Measurements from ENCODE around the gene SLC22A3.

Gene SLC22A3

DNA sequence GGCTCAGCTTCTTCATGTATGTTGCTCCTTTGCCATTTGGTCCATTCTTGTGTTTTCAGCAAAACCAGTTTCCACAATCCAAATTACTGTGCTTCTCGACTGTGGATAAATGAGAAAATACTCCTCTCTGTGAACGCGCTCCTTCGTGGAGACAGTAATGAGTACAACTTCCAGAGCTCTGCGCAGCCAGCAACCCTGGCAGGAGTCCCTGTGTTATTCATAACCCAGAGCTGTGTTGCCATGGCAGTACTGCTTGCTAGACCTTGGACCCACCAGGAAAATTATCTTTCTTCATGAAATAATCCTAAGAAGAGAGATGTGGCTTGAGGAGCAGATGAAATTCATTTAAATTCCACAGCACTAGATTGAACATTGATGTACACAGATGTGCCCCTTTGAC lies 73.7 kb downstream of the SLC22A3 start:
- peak overlapping the region in 1 of 5 donors; percentile 6 for H3K4me3 ChIP-seq (ENCODE audit: low read depth in 1 of 5, low read length in 5 of 5)
- H3K9me3 ChIP-seq (ENCODE audit: control insufficient read depth in 5 of 5, low read length in 5 of 5), result no peaks in the 10 kb centered on the region
- H3K27me3 ChIP-seq (ENCODE audit: control insufficient read depth in 5 of 5, insufficient read depth in 4 of 5, low read length in 5 of 5), result no peaks in the 10 kb centered on the region
- peaks cover 0 to 2% (median 0%) of the 10 kb centered on the region in 5 donors for H3K36me3 ChIP-seq (ENCODE audit: control insufficient read depth in 5 of 5, insufficient read depth in 5 of 5, low read length in 5 of 5)
- no peak overlapping the region for H3K9ac ChIP-seq (ENCODE audit: low read length in 5 of 5)
- peaks cover 0 to 21% (median 10%) of the 10 kb centered on the region in 5 donors for H3K4me1 ChIP-seq (ENCODE audit: control insufficient read depth in 5 of 5, insufficient read depth in 5 of 5, low read length in 5 of 5)
- no peak overlapping the region for H3K27ac ChIP-seq (ENCODE audit: low read depth, low read length)

DNA sequence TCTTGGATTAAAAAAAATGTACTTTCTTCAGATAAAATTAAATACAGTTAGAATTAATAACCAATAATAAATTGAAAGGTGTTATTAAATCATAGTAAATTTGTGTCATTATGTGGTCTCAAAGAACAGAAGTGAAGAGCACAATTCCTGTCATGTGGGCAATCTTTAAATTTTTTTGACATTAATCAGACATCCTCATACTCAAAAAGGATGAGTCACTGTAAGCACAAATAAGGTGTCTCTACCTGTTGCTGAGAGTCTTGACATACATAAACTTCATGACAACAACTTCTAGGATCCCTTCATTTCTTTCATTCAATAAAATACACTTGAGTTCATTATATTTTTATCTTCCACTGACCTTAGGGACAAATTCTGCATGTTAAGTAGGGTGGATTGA lies 76.1 kb downstream of the SLC22A3 start:
- Histone ChIP-seq H3K4me1 (ENCODE audit: control insufficient read depth in 5 of 5, insufficient read depth in 5 of 5, low read length in 5 of 5) (peaks cover 3 to 43% (median 27%) of the 10 kb centered on the region in 5 donors), H3K27ac (ENCODE audit: low read depth, low read length) (no peak overlapping the region), H3K27me3 (ENCODE audit: control insufficient read depth in 5 of 5, insufficient read depth in 4 of 5, low read length in 5 of 5) (no peaks in the 10 kb centered on the region), H3K4me3 (ENCODE audit: low read depth in 1 of 5, low read length in 5 of 5) (no peak overlapping the region), H3K9me3 (ENCODE audit: control insufficient read depth in 5 of 5, low read length in 5 of 5) (no peaks in the 10 kb centered on the region), H3K9ac (ENCODE audit: low read length in 5 of 5) (no peak overlapping the region), H3K36me3 (ENCODE audit: control insufficient read depth in 5 of 5, insufficient read depth in 5 of 5, low read length in 5 of 5) (peaks cover 0 to 2% (median 0%) of the 10 kb centered on the region in 5 donors)

DNA sequence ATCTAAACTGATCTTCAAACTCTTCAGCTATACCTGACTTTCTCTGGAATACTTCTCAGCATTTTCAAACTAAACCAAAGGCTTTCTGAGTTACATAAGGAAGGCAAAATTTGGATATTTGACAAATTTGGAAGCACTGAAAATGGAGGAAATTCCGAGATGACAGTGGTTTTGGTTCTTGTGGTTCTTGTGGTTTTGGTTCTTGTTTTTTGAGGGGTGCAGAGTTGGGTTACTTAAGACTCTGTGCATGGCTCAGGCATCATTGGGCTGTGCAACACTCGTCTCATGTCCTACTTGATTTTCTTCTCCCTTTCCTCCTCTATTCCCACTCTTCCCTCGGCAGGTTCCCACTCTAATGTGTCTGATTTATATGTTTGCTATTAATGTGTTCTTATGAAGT lies 78.0 kb downstream of the SLC22A3 start:
- no peak overlapping the region for H3K4me3 ChIP-seq (ENCODE audit: low read depth in 1 of 5, low read length in 5 of 5)
- no peaks in the 10 kb centered on the region for H3K27me3 ChIP-seq (ENCODE audit: control insufficient read depth in 5 of 5, insufficient read depth in 4 of 5, low read length in 5 of 5)
- no peak overlapping the region for H3K27ac ChIP-seq (ENCODE audit: low read depth, low read length)
- no peaks in the 10 kb centered on the region for H3K9me3 ChIP-seq (ENCODE audit: control insufficient read depth in 5 of 5, low read length in 5 of 5)
- H3K36me3 ChIP-seq (ENCODE audit: control insufficient read depth in 5 of 5, insufficient read depth in 5 of 5, low read length in 5 of 5), result no peaks in the 10 kb centered on the region
- no peak overlapping the region for H3K9ac ChIP-seq (ENCODE audit: low read length in 5 of 5)
- peaks cover 3 to 55% (median 41%) of the 10 kb centered on the region in 5 donors for H3K4me1 ChIP-seq (ENCODE audit: control insufficient read depth in 5 of 5, insufficient read depth in 5 of 5, low read length in 5 of 5)

DNA sequence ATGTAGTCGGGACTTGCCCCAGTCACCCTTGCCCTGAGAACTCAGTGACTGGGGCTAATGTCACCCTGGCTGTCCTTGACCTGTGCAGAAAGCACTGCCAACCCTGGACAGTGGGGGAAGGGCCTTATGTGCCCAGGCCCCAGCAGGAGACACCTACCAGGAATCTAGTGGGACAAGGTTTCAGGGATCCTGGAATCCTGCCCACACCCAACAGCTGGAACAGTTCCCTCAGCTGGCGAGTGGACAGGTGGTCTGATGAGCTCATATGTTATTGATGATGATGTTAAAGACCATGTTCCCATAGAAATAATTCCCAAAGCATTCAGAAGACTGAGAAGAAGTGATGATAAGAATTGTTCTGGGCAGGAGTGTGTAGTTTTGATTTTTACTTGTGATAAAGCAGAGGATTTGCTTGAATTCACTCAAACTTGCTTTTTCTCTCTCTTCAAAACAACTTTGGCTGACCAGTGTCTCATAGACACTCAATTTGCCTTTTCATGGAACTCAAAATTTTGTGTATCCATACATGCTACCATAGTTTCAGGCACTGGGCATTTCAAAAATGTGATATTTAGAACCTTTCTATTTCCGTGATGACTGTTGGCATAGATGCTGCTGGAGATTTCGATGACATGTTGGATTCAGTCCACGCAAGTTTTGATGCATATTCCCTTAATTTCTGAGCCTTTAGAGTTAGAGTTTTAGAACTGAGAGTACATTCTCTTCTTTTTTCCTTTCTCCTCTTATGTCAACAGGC lies 79.3 kb downstream of the SLC22A3 start:
- Histone ChIP-seq H3K36me3 (ENCODE audit: control insufficient read depth in 5 of 5, insufficient read depth in 5 of 5, low read length in 5 of 5) (no peaks in the 10 kb centered on the region), H3K27me3 (ENCODE audit: control insufficient read depth in 5 of 5, insufficient read depth in 4 of 5, low read length in 5 of 5) (no peaks in the 10 kb centered on the region), H3K4me3 (ENCODE audit: low read depth in 1 of 5, low read length in 5 of 5) (peak overlapping the region in 1 of 5 donors; percentile 40), H3K4me1 (ENCODE audit: control insufficient read depth in 5 of 5, insufficient read depth in 5 of 5, low read length in 5 of 5) (peaks cover 3 to 49% (median 41%) of the 10 kb centered on the region in 5 donors), H3K9ac (ENCODE audit: low read length in 5 of 5) (no peak overlapping the region), H3K27ac (ENCODE audit: low read depth, low read length) (peak overlapping the region; percentile 21), H3K9me3 (ENCODE audit: control insufficient read depth in 5 of 5, low read length in 5 of 5) (no peaks in the 10 kb centered on the region)

DNA sequence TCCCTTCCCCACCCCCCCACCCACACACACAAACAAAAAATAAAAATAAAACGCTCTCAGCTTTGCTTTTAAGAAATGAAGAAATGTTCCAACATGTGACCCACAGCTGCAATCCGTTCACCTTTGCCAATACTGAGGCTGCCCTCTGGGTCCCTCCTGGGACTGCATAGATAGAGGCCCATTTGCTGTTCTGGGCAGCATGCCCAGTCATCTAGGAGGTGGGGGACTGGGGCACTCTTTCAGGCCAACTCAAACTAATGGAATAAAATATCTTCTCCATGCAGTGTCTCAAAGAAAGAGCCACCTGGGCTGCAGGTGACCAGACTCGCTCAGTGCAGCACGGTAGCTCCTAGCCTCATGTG lies 79.9 kb downstream of the SLC22A3 start:
- H3K27ac ChIP-seq (ENCODE audit: low read depth, low read length), result no peak overlapping the region
- no peaks in the 10 kb centered on the region for H3K27me3 ChIP-seq (ENCODE audit: control insufficient read depth in 5 of 5, insufficient read depth in 4 of 5, low read length in 5 of 5)
- peaks cover 3 to 49% (median 41%) of the 10 kb centered on the region in 5 donors for H3K4me1 ChIP-seq (ENCODE audit: control insufficient read depth in 5 of 5, insufficient read depth in 5 of 5, low read length in 5 of 5)
- no peak overlapping the region for H3K4me3 ChIP-seq (ENCODE audit: low read depth in 1 of 5, low read length in 5 of 5)
- H3K36me3 ChIP-seq (ENCODE audit: control insufficient read depth in 5 of 5, insufficient read depth in 5 of 5, low read length in 5 of 5), result no peaks in the 10 kb centered on the region
- no peaks in the 10 kb centered on the region for H3K9me3 ChIP-seq (ENCODE audit: control insufficient read depth in 5 of 5, low read length in 5 of 5)
- no peak overlapping the region for H3K9ac ChIP-seq (ENCODE audit: low read length in 5 of 5)

DNA sequence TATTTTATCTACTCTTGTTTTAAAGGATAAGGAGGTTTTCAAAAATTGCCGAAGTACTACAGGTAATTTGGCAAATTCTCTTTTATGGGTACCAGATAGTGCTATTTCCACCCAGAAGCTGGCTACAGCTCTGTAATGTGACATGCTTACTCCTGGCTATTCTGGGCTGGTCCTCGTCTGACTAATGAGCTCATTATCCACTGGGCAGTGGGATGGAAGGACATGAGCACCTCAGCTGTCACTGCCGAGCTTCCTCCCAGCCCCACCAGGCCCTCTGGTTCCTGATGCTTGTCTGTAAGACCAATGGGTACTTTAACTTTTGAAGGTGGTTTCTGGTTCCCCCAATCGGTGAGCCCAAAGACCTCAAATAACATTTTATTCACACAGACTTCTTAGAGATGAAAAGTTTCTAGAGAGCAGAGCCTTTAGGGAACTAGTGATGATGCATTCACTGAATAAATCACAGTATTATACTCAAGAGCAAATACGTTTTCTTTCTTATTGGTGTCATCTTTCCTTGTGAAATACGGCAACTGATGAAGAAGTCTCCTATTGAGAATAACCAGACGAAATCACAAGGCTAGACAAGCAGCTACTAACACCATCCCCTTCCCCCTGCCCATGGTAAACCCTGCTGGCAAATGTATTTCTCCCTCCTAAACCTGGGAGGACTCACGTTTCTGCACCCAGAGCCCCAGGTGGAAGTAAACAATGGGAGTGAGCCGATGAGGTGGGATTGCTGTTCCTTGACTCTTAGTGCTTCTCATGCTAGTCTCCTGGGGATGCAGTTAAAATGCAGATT lies 80.8 kb downstream of the SLC22A3 start:
- Histone ChIP-seq H3K27ac (ENCODE audit: low read depth, low read length) (no peak overlapping the region), H3K27me3 (ENCODE audit: control insufficient read depth in 5 of 5, insufficient read depth in 4 of 5, low read length in 5 of 5) (no peaks in the 10 kb centered on the region), H3K9me3 (ENCODE audit: control insufficient read depth in 5 of 5, low read length in 5 of 5) (no peaks in the 10 kb centered on the region)

DNA sequence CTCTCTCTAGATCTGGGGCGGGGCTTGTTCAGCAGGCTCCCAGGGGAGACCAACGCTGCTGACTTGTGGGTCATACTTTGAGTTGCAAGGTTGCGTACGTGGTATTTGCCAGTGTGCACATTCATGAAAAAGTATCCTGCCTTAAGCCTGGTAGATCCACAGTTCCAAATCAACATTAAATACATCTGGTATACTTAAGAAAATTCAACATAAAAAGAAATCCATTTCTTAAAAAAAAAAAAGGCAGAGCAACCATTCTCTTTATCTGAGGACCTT lies 81.4 kb downstream of the SLC22A3 start:
- no peaks in the 10 kb centered on the region for H3K36me3 ChIP-seq (ENCODE audit: control insufficient read depth in 5 of 5, insufficient read depth in 5 of 5, low read length in 5 of 5)
- peaks cover 3 to 49% (median 41%) of the 10 kb centered on the region in 5 donors for H3K4me1 ChIP-seq (ENCODE audit: control insufficient read depth in 5 of 5, insufficient read depth in 5 of 5, low read length in 5 of 5)
- H3K27ac ChIP-seq (ENCODE audit: low read depth, low read length), result no peak overlapping the region

More for the DNA sequence above, 80.8 kb downstream of the SLC22A3 start:
- Histone ChIP-seq H3K36me3 (ENCODE audit: control insufficient read depth in 5 of 5, insufficient read depth in 5 of 5, low read length in 5 of 5) (no peaks in the 10 kb centered on the region), H3K4me3 (ENCODE audit: low read depth in 1 of 5, low read length in 5 of 5) (no peak overlapping the region), H3K4me1 (ENCODE audit: control insufficient read depth in 5 of 5, insufficient read depth in 5 of 5, low read length in 5 of 5) (peaks cover 3 to 49% (median 41%) of the 10 kb centered on the region in 5 donors), H3K9ac (ENCODE audit: low read length in 5 of 5) (no peak overlapping the region)

DNA sequence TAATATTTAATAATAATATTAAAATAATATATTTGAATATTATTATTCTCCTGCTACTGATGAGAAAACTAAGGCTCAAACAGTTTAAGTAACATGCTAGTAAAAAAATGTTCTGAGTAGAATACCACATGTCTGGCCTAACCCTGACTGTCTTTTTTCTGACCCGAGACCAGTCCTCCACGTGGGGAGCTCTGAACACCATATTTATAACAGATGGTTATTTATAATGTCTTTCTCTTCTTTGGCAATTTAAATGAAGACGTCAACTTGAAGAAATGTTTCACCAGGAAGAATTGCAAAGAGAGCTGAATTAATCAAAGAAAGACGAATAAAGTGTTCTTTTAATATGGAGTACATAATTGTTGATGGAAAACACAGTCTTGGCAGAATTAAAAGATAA lies 82.0 kb downstream of the SLC22A3 start:
- H3K4me1 ChIP-seq (ENCODE audit: control insufficient read depth in 5 of 5, insufficient read depth in 5 of 5, low read length in 5 of 5), result peaks cover 3 to 49% (median 41%) of the 10 kb centered on the region in 5 donors
- H3K27ac ChIP-seq (ENCODE audit: low read depth, low read length), result peak overlapping the region; percentile 63

More for the DNA sequence above, 81.4 kb downstream of the SLC22A3 start:
- H3K4me3 ChIP-seq (ENCODE audit: low read depth in 1 of 5, low read length in 5 of 5), result no peak overlapping the region
- H3K9me3 ChIP-seq (ENCODE audit: control insufficient read depth in 5 of 5, low read length in 5 of 5), result no peaks in the 10 kb centered on the region
- H3K9ac ChIP-seq (ENCODE audit: low read length in 5 of 5), result no peak overlapping the region
- no peaks in the 10 kb centered on the region for H3K27me3 ChIP-seq (ENCODE audit: control insufficient read depth in 5 of 5, insufficient read depth in 4 of 5, low read length in 5 of 5)

DNA sequence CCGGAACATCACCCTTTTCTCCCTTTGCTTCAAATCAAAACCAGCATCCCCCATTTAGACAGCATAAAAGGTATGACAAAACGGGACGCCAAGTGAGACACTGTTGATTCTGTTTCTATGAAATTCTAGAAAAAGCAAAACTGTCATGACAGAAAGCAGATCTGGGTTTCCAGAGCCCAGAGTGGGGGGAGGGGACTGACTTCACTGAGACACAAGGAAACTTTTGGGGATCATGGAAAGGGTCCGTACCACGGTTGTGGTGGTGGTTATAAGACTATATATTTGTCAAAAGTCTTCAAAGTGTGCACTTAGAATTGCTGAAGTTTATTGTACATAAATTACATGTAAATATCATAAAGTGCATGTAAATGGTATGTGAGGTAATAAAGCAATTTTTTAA lies 82.6 kb downstream of the SLC22A3 start:
- Histone ChIP-seq H3K4me3 (ENCODE audit: low read depth in 1 of 5, low read length in 5 of 5) (no peak overlapping the region), H3K9me3 (ENCODE audit: control insufficient read depth in 5 of 5, low read length in 5 of 5) (no peaks in the 10 kb centered on the region), H3K27ac (ENCODE audit: low read depth, low read length) (peak overlapping the region; percentile 63), H3K9ac (ENCODE audit: low read length in 5 of 5) (no peak overlapping the region), H3K36me3 (ENCODE audit: control insufficient read depth in 5 of 5, insufficient read depth in 5 of 5, low read length in 5 of 5) (no peaks in the 10 kb centered on the region), H3K4me1 (ENCODE audit: control insufficient read depth in 5 of 5, insufficient read depth in 5 of 5, low read length in 5 of 5) (peaks cover 3 to 49% (median 41%) of the 10 kb centered on the region in 5 donors), H3K27me3 (ENCODE audit: control insufficient read depth in 5 of 5, insufficient read depth in 4 of 5, low read length in 5 of 5) (no peaks in the 10 kb centered on the region)

More for the DNA sequence above, 82.0 kb downstream of the SLC22A3 start:
- Histone ChIP-seq H3K9me3 (ENCODE audit: control insufficient read depth in 5 of 5, low read length in 5 of 5) (no peaks in the 10 kb centered on the region), H3K36me3 (ENCODE audit: control insufficient read depth in 5 of 5, insufficient read depth in 5 of 5, low read length in 5 of 5) (no peaks in the 10 kb centered on the region), H3K9ac (ENCODE audit: low read length in 5 of 5) (no peak overlapping the region), H3K27me3 (ENCODE audit: control insufficient read depth in 5 of 5, insufficient read depth in 4 of 5, low read length in 5 of 5) (no peaks in the 10 kb centered on the region), H3K4me3 (ENCODE audit: low read depth in 1 of 5, low read length in 5 of 5) (no peak overlapping the region)

DNA sequence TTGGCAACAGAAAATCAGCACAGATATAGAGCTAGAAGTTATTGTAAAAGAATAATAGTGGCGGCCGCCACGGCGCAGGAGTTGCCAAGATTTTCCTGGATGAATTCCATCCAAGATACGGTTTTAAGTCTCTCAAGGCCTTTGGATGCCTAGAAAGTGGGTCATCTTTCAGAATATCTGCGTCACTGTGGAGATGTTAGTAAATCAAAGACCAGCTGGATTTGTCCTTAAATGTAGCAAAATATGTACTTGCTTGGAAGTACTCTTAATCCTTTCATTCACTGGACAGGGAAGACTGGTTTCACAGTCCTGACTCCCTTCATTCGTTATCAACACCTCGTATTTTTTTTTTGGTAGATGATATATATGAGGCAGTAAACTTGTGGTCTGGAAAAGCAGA lies 83.0 kb downstream of the SLC22A3 start:
- Histone ChIP-seq H3K9ac (ENCODE audit: low read length in 5 of 5) (no peak overlapping the region), H3K4me3 (ENCODE audit: low read depth in 1 of 5, low read length in 5 of 5) (no peak overlapping the region), H3K4me1 (ENCODE audit: control insufficient read depth in 5 of 5, insufficient read depth in 5 of 5, low read length in 5 of 5) (peaks cover 3 to 49% (median 41%) of the 10 kb centered on the region in 5 donors), H3K36me3 (ENCODE audit: control insufficient read depth in 5 of 5, insufficient read depth in 5 of 5, low read length in 5 of 5) (no peaks in the 10 kb centered on the region), H3K27me3 (ENCODE audit: control insufficient read depth in 5 of 5, insufficient read depth in 4 of 5, low read length in 5 of 5) (no peaks in the 10 kb centered on the region), H3K27ac (ENCODE audit: low read depth, low read length) (peak overlapping the region; percentile 63), H3K9me3 (ENCODE audit: control insufficient read depth in 5 of 5, low read length in 5 of 5) (no peaks in the 10 kb centered on the region)
